A549 treated with RU486 at 1 μM for 4 hours (cell line): ENCODE results near the gene MARCHF5. TPM values are rescaled to one million over a fixed set of nuclear protein-coding genes. Genes with fewer than 3 reads are reported as not detected.

Experiments
- total RNA-seq: library from RNA; stranded (reverse); fragments of 200-300 nt; extraction: Qiagen RNA extraction; gene quantifications from 5 replicates; pipeline ENCODE4 v1.2.3, GENCODE V29; 2022; ENCODE audit warnings: low read depth

The MARCHF5 gene, protein sequence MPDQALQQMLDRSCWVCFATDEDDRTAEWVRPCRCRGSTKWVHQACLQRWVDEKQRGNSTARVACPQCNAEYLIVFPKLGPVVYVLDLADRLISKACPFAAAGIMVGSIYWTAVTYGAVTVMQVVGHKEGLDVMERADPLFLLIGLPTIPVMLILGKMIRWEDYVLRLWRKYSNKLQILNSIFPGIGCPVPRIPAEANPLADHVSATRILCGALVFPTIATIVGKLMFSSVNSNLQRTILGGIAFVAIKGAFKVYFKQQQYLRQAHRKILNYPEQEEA
- total RNA-seq: 28.9 to 34.3 TPM (median 32.7 TPM) in 5 replicates

DNA sequence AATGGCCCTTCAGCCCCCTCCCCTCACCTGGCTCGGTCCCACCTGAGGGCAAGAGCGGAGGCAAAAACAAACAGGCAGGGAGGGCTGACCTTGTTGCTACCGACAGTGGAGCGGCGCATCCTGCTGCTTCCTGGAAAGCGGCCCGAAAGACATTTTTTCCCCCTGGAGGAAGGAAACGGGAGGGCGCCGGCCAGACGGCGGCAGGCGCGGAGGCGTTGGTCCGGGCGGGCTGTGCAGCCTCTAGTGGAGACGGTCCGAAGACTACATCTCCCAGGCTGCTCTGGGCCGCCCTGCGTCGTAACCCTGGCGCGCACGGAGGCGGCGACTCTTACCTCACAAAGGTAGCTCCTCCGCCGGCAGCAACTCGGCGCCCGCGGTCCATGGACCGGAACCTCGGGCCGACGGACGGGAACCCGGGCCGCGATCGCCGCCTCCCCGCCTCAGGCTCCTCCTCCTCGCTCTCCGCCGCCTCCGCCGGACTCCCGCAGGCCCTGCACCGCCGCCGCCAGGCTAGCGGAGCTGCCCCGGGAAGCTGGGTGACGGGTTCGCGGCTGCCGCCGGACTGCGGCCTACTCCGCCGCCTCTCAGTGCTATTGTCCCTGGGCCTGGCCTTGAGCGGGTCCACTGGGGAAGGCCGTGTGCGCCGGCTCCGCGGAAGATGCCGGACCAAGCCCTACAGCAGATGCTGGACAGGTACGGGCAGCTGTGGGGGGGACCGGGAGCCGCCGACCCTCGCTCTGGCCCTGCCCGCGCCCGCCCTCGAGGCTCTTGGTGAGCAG lies at the start of gene MARCHF5, which contains the start of gene CPEB3:
Gene MARCHF5 (plus strand): TSS at position 331 of the 779 bp plus-strand sequence. CDS start 328 bp downstream, at position 659.
Gene CPEB3 (minus strand): TSS at position 242 of the 779 bp plus-strand sequence. CDS start 50,728 bp downstream, outside the sequence.

Other genes with a start within 250 kb of the MARCHF5 start
- 0.16 to 0.37 TPM (median 0.34 TPM) in 5 replicates for gene CPEB3, start 89 bp upstream of the MARCHF5 start, total RNA-seq